PFSK-1 (cell line): Measurements from ENCODE around the gene EIF1.

Source experiments
- POLR2AphosphoS5 ChIP-seq: IDR thresholded peaks from 2 replicates; pipeline ENCODE4 v1.6.1; 2012; ENCODE audit warnings: low read depth, mild to moderate bottlenecking, control low read depth, low read length, moderate library complexity
- SIN3A ChIP-seq: IDR thresholded peaks from 2 replicates; pipeline ENCODE4 v1.6.1; 2012; ENCODE audit warnings: mild to moderate bottlenecking, low read length, moderate library complexity, borderline replicate concordance; ENCODE audit not compliant: insufficient read depth
- TAF1 ChIP-seq: IDR thresholded peaks from 2 replicates; pipeline ENCODE4 v1.6.1; 2012; ENCODE audit warnings: low read length, control low read depth, borderline replicate concordance; ENCODE audit not compliant: insufficient read depth

GRCh38 chr17:41739661-41740352, 51.1 kb downstream of the EIF1 start:
- TF ChIP-seq TAF1, result no peak
- no peak for TF ChIP-seq POLR2AphosphoS5
- TF ChIP-seq SIN3A, result no peak
